GM18519 (cell line): Measurements from ENCODE around the gene MPZL1.
A peak's percentile ranks its signal among the peaks of the same experiment; 100 is the strongest.
"Not testable (repeated sequence)": the region's sequence is repeated elsewhere in the genome, so short reads cannot be mapped to it uniquely, and the experiment has no call there.

ENCODE experiments used
- ATAC-seq: cut with Tn5 transposase; IDR thresholded peaks from one replicate; pipeline ENCODE4 v1.9.1; 2021; ENCODE audit warnings: mild to moderate bottlenecking, moderate library complexity; ENCODE audit not compliant: unreplicated experiment, low FRiP score

The MPZL1 gene

DNA sequence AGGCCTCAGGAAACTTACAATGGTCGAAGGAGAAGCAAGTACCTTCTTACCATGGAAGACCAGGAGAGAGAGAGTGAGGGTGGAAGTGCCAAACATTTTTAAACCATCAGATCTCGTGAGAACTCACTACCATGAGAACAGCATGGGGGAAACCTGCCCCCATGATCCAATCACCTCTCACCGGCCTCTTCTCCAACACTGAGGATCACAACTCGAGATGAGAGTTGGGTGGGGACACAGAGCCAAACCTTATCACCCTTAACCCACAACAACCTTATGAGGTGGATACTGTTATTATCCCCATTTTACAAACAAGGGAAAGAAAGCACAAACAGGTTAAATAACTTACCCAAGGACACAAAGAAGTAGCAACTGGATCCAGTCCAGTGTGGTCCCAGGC is 80.5 kb downstream of the MPZL1 start:
- ATAC-seq: no peak

DNA sequence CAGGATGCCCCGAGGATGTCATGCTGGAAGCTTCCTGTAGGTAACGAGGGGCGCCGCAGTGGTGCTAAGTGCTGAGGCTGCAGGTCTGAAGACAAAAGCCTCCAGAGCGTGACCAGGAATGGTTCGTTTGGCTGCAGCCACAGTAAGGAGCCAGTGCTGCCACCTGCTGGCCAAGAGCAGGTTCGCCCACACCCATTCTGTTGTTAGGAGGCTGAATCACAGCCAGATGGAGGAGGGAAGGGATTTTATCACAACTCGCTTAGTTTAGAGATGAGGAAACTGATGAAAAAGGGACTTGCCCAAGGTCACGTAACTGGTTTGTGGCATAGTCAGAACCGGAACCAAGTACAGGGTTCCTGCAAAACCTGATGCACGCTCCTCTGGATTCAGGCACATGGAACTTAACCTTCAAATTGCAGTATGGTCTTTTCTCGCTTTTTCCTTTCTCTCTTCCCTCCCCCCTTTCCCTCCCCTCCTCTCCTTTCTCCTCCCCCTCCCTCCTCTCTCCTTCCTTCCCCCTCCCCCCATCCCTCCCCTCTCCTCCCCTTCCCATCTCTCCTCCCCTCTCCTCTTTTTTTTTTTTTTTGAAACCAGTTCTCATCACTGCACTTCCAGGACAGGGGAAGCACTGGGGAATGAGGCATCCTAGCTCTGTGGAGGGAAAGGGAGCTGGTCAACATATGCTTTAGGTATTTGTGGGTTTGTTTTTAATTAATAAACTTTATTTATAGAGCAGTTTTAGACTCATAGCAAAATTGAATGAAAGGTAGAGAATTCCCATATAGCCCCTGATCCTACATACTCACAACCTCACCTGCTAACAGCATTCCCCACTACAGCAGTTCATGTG is 81.8 kb downstream of the MPZL1 start:
- ATAC-seq: peak; percentile 83

DNA sequence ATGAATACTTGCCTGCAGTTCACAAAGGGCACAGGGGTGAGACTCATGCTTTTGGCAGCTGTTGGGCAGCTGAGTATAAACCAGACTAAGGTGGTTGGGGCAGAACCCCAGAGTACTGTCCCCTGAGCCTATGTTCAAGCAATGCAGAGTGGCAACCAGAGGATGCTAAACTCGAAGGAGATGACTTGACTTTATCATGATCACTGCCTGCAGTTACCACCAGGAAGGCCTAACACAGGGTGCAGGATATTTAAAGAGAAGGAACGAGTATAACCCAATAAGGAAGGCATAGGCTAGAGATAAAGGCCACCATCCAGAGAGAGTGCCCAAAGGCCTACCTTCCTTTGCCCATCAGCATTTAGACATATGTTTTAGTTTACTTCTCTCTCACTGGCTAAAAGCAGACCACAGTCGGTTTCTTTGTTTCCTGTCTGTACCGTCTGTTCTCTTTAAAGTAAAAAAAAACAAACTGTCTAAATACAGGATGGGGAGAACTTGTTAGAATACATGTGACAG is 83.3 kb downstream of the MPZL1 start:
- ATAC-seq: no peak

DNA sequence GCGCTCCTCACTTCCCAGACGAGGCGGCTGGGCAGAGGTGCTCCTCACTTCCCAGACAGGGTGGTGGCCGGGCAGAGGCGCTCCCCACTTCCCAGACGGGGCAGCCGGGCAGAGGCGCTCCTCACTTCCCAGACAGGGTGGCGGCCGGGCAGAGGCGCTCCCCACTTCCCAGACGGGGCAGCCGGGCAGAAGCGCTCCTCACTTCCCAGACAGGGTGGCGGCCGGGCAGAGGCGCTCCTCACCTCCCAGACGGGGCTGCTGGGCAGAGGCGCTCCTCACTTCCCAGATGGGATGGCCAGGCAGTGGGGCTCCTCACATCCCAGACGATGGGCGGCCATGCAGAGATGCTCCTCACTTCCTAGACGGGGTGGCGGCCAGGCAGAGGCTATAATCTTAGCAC is 84.5 kb downstream of the MPZL1 start:
- ATAC-seq: not testable (repeated sequence)

DNA sequence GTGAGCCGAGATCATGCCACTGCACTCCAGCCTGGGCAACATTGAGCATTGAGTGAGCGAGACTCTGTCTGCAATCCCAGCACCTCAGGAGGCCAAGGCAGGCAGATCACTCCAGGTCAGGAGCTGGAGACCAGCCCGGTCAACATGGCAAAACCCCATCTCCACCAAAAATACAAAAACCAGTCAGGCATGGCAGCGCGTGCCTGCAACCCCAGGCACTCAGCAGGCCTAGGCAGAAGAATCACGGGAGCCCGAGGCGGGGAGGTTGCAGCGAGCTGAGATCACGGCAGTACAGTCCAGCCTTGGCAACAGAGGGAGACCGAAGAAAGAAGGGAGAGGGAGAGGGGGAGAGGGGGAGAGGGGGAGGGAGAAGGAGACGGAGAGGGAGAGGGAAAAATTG is 84.9 kb downstream of the MPZL1 start:
- ATAC-seq: not testable (repeated sequence)

DNA sequence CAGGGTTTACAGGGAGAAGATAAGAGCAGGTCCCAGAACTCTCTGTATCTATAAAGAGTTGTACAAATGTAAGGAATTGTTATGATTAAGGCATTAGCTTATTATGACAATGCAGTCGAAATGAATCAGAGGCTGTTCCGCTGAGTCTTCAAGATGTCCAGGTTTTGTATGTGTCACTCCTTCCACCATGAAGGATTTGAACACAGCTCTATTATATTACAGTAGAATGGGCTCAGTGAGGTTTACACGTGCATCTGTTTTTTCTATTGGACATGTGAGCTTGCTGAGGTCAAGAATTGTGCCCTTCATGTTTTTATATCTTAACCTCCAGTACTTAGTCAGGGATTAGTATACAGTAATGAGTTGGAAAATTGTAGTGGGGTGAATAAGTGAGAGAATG is 86.3 kb downstream of the MPZL1 start:
- no peak for ATAC-seq

DNA sequence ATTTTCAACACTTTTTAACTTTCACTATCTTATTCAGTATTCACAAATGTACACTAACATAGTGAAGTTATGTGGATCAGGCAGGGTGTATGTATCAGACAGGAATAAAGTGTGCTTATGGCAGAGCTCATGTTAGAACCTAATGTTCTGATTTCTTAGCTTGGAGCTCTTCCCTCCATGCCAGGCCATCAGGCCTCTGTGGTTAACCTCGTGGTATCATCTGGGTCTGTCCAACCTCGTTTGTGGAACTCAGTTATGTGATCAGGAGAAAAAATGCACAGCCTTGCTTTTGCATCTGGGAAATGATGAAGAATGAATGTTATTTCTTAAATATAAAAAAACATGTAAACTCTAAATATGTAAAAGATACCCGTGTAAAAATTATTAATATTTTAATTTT is 86.9 kb downstream of the MPZL1 start:
- ATAC-seq: no peak

DNA sequence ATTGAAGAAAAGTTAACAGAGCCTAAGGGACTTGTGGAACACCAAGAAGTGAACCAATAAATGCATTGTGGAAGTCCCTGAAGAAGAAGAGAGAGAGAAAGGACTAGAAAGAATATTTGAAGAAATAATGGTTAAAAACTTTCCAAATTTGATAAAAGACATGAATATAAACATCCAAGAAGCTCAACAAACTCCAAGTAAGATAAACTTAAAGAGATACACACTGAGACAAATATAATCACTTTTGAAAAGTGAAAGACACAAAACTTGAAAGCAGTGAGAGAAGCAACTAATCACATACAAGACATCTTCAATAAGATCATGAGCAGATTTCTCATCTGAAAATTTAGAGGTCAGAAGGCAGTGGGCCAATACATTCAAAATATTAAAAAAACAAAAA is 91.2 kb downstream of the MPZL1 start:
- no peak for ATAC-seq

DNA sequence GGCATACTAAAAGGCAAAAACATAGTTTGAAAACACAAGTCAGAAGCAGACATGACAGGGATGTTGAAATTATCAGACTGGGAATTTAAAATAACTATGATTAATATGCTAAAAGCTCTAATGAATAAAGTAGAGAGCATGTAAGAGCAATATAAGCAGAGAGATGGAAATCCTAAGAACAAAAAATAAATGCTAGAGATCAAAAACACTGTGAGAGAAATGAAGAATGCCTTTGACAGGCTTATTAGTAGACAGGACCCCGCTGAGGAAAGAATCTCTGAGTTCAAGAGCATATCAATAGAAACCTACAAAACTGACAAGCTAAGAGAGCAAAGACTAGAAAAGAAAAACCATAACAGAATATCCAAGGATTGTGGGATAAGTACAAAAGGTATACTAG is 93.9 kb downstream of the MPZL1 start:
- ATAC-seq: no peak

DNA sequence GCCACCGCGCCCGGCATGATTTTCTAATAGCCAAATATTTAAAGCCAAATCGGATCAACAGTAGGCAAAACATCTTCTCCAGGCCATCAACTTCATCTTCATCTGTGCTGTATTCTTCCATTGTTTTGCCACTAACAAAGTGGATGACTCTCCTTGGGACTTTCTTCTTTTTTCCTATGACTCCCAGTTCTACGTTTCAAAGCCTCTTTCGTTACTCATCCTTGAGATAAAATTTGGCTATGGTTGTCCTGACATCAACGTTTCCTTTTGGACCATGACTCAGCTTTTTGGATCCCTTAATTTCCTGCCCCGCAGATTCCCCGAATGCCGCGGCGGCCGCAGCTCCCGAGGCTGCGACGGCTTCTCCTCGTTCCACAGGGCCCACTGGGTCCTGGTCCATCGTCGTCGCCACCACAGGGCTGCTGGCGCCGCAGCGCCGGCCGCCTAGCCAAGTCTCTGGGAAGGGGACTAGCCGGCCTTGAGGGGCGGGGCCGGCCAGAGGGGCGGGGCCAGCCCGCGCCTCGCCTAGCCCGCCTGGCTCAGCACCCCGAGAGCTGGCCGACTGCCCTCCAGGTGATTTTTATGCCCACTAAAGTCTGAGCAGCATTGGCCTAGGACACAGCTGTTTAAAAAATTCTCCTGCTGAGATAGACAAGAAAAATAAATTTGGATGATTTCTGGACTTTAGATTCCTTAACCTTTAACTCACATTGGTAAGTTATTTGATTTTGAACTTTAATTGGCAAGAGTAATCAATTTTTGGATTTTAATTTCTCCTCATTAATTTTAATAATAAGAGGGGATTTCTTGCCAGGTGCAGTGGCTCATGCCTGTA is 98.3 kb downstream of the MPZL1 start:
- ATAC-seq: no peak

DNA sequence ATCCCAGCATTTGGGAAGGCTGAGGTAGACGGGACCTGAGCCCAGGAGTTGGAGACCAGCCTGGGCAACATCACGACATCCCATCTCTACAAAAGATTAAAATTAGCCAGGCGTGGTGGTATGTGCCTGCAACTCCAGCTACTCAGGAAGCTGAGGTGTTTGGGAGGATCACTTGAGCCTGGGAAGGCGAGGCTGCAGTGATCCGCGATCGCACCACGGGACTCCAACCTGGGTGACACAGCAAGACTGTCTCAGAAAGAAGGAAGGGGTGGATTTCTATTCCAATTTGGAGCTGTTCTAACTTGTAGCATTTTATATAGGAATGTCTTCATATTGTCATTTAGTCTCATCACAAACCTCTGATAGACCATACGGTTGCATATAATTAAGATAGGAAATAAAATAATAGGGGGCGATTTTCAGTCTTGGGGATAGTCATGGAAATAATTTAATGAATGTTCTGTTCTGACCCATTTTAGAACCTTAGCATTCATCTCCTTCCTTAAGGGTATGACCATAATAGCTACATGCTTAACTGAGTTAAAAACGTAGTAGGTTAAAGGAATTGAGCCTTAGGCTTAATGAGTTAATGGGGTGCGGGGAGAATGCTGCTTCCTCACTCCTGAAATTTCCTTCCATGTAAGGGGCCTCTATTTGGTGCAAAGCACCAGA is 99.0 kb downstream of the MPZL1 start:
- ATAC-seq: no peak

DNA sequence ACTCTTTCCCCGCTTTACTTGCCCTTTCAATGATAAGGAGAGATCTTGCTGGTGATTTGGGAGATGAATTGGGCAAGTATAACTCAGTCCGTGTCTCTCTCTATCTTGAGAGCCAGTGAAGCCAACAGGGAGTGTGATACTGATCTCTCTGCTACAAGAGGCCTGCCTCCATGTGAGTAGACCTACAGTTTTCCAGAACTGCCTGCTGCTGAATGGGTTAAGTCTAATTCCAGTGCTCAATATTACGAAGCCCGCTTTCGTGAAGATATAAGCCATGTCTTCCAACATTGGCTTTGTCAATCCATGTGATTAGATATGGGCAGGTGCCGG is 99.5 kb downstream of the MPZL1 start:
- no peak for ATAC-seq

DNA sequence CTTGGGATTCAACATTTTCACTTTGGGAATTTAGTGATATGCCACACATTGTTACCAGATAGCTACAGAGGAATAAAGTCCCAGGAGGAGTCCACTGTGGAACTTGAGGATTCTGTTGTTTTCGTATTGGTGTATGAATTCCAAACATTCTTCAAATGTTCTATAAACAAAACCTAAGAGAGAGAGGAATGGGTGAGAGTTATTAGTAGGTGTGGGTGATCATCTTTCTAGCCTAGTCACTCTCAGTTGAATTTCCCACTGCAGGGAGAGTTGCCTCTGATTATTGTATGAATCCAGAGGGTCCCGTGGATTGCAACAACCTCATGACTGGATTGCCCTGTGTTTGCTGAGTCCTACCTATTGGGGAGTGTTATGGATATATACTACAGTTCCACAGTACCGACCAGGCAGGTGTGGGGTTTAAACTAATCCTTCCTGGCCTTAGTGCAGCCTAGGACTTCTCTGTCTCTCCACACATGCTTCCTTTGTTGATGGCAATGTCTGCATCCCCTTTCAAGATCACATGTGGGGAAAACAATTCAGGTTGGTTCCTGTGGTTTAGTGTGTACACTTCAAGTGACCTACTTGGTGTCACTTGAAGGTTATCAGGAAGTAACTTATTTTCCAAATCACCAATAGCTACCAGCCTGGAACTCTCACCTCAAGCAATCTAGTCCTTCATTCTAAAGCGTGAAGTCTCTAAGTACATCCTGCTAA is 100.3 kb downstream of the MPZL1 start:
- no peak for ATAC-seq

DNA sequence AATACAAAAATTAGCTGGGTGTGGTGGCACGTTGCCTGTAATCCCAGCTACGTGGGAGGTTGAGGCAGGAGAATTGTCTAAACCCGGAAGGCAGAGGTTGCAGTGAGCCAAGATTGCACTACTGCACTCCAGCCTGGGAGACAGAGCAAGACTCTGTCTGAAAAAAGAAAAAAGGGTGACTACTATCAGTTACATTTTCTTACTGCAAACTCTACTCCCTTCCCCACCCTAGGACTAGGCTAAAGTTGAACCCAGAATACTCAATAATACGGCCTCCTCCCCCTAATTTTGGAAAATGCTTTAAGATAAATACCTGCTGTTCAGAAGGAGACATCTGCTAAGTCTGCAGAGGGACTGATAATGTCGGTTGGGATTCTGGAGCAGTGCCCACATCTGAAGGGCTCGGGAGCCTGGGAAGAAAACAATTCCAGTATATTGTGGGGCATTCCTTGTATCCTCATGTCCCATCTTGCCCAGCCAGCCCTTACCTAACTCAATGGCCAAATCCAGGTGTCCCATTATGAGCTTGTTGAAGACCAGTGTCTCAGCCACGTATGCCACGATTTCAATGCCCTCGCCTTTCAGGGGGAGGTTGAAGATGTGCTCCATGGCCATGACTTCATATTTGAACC is 102.5 kb downstream of the MPZL1 start:
- no peak for ATAC-seq

DNA sequence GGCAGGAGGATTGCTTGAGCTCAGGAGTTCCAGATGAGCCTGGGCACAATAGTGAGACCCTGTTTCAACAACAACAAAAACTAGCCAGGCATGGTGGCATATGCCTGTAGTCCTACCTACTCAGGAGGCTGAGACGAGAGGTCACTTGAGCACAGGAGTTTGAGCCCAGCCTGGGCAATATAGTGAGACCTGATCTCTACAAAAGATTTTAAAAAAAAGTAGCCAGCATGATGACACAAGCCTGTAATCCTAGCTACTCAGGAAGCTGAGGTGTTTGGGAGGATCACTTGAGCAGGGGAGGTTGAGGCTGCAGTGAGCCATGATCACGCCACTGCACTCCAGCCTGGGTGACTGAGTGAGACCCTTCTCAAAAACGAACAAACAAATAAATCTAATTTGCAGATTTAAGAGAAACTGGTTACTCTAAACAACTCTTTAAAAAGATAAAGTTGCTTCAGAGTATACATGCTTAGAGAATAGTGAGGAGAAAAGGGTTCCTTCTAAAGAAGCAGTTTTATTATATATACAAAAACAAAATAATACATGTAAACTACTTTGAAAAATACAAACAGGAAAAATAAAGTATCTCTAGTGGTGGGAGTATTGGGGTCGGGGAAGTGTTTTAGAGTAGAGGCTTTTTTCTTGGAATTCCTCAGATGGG is 103.8 kb downstream of the MPZL1 start:
- no peak for ATAC-seq

DNA sequence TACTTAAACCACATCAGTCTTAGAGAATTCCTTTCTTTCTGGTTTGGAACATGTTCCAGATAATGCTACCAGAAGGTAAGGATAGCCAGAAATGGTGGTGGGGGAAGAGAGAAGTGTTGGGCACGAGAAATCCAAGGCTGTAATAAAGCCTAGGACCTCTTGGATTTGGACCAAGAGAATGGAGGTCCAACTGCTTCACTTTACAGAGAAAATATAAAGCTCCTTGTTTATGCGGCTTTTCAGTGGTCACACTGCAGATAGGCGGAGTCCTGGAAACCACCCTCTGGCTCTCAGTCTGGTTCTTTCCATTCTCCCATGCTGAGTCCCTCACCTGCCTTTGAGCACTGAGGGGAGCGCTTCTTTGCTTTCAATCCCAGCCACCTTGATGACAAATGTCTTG is 104.3 kb downstream of the MPZL1 start:
- ATAC-seq: no peak

DNA sequence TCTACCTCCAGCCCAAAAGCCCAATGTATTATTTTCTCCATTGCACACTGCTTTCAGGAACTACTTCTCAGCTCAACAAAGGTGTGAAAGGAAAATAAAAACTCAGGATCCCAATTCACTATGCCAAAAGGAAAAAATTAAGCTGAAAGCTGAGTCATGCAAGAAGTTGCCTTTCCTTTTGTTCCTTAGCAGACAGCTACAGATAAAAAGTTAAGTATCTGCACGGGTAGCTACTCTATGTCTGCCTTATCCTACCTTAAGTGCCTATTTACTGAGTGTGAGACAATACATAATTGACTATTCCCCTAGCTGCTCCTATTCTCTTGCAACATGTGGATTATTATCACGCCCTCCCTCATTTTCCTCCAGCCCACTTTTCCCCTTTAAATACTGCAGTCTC is 108.1 kb downstream of the MPZL1 start:
- ATAC-seq: no peak

DNA sequence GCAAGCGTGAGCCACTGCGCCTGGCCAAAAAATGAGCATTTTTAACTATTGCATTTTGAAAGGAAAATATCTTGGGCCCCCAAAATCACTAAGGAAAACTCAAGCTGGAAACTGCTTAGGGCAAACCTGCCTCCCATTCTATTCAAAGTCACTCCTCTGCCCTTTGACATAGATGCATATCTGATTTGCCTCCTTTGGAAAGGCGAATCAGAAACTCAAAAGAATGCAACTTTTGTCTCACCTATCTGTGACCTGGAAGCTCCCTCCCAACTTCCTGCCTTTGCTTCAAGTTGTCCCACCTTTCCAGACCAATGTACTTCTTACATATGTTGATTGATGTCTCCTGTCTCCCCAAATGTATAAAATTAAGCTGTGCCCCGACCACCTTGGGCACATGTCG is 108.9 kb downstream of the MPZL1 start:
- not testable (repeated sequence) for ATAC-seq

DNA sequence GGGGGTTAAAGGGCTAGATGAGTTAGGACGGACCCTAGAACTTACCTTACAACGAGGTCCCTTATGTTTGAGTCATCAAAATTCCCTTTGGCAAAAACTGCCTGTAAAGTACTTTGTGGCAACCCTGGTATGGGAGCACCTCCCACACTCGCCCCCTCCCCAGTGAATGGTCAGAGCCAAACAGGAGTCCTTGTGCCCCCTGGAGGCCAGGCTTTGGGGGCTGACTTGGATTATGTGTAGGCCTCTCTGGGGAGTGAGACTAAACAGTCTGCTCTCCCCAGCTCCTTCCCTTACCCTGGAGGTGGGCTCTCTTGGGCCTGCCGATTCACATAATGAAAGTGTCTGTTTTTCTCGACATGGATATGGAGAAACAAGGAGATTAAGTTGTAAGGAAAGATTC is 110.9 kb downstream of the MPZL1 start:
- ATAC-seq: no peak

DNA sequence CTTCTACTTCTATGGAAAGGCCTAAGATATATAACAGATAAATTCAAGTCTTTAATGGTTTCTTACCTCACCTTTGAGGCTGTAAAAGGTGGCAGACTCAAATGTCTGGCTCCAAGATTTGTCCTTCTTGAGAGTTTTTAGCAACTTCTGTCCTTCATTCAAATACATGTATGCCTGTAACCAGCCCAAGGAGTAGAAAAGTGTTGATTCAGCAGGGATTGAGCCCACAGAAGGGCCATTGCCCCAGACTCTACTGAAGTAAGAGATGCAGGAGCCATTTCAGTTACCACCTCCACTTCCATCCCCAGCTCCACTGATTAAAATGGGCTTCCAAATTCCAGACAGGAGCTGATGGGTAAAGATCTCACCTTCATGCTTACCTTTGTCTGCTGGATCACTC is 112.1 kb downstream of the MPZL1 start:
- ATAC-seq: no peak
